Measurements from ENCODE around the gene B4GALT4. TPM values are rescaled to one million over a fixed set of nuclear protein-coding genes. Genes with fewer than 3 reads are reported as not detected.

B4GALT4 gene
- total RNA-seq, 1 donor from 2014 or later: 21.8 TPM

GRCh38 chr3:119221779-119222320 is 18.8 kb downstream of the B4GALT4 start:
- H3K4me3 Mint-ChIP-seq (ENCODE audit: unreplicated experiment): no peak overlapping the region
- no peaks in the 10 kb centered on the region for H3K27me3 Mint-ChIP-seq (ENCODE audit: unreplicated experiment)
- H3K4me1 Mint-ChIP-seq (ENCODE audit: unreplicated experiment): no peaks in the 10 kb centered on the region
- no peaks in the 10 kb centered on the region for H3K9me3 Mint-ChIP-seq (ENCODE audit: unreplicated experiment)
- H3K36me3 Mint-ChIP-seq (ENCODE audit: unreplicated experiment): peaks cover 54% of the 10 kb centered on the region
- no peak for TF ChIP-seq CTCF (IDR thresholded peaks at IDR 0.05)
- DNase-seq (ENCODE audit: extremely low spot score, unreplicated experiment): no peak
- no peak overlapping the region for H3K27ac Mint-ChIP-seq (ENCODE audit: unreplicated experiment)

DNA sequence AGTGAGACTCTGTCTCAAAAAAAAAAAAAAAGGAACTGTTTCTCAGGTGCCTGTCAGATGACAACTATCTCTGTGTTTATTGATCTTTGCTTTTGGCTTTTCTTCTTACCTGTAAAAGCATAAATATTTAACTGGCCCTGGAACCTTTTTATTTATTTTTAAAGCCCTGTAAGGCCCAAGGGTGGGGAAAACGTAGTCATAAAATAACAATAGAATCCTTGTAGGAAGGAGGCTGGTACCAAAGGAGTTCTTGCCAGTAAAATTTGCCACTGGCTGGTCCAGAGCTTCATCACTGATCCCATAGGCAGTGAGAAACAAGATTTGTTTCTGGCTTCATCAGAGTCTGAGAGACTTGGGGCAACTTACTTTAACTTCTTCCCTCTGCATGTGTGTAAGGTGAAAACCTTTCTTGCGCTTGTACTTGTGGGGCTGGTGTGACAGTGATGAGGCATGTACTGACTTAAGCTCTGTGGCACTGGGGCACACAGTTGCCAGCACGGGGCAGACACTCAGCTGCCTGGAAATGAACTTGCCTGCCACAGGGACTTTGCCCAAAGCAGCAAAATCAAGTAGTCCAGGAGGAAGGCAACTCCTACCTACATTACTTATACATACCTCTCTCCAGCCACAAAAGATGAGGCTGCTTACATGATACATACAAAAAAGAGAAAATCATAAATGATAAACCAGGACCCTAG is 19.6 kb downstream of the B4GALT4 start:
- Mint-ChIP-seq H3K4me1 (ENCODE audit: unreplicated experiment) (no peaks in the 10 kb centered on the region), H3K4me3 (ENCODE audit: unreplicated experiment) (no peak overlapping the region), H3K27ac (ENCODE audit: unreplicated experiment) (no peak overlapping the region), H3K36me3 (ENCODE audit: unreplicated experiment) (peaks cover 50% of the 10 kb centered on the region), H3K27me3 (ENCODE audit: unreplicated experiment) (no peaks in the 10 kb centered on the region), H3K9me3 (ENCODE audit: unreplicated experiment) (no peaks in the 10 kb centered on the region)
- DNase-seq (ENCODE audit: extremely low spot score, unreplicated experiment): no peak
- TF ChIP-seq CTCF (IDR thresholded peaks at IDR 0.05): no peak

- Mint-ChIP-seq H3K36me3 (ENCODE audit: unreplicated experiment) (peaks cover 58% of the 10 kb centered on the region), H3K4me1 (ENCODE audit: unreplicated experiment) (no peaks in the 10 kb centered on the region), H3K9me3 (ENCODE audit: unreplicated experiment) (no peaks in the 10 kb centered on the region), H3K27ac (ENCODE audit: unreplicated experiment) (no peak overlapping the region), H3K4me3 (ENCODE audit: unreplicated experiment) (no peak overlapping the region), H3K27me3 (ENCODE audit: unreplicated experiment) (no peaks in the 10 kb centered on the region)
- TF ChIP-seq CTCF (IDR thresholded peaks at IDR 0.05): no peak
- DNase-seq (ENCODE audit: extremely low spot score, unreplicated experiment): no peak
Measured at GRCh38 chr3:119220198-119220597, 20.5 kb downstream of the B4GALT4 start.

- TF ChIP-seq CTCF (IDR thresholded peaks at IDR 0.05): no peak
- Mint-ChIP-seq H3K36me3 (ENCODE audit: unreplicated experiment) (peaks cover 62% of the 10 kb centered on the region), H3K4me1 (ENCODE audit: unreplicated experiment) (no peaks in the 10 kb centered on the region), H3K9me3 (ENCODE audit: unreplicated experiment) (no peaks in the 10 kb centered on the region), H3K27me3 (ENCODE audit: unreplicated experiment) (no peaks in the 10 kb centered on the region), H3K27ac (ENCODE audit: unreplicated experiment) (no peak overlapping the region), H3K4me3 (ENCODE audit: unreplicated experiment) (no peak overlapping the region)
- DNase-seq (ENCODE audit: extremely low spot score, unreplicated experiment): no peak
Measured at GRCh38 chr3:119219069-119219468, 21.6 kb downstream of the B4GALT4 start.

DNA sequence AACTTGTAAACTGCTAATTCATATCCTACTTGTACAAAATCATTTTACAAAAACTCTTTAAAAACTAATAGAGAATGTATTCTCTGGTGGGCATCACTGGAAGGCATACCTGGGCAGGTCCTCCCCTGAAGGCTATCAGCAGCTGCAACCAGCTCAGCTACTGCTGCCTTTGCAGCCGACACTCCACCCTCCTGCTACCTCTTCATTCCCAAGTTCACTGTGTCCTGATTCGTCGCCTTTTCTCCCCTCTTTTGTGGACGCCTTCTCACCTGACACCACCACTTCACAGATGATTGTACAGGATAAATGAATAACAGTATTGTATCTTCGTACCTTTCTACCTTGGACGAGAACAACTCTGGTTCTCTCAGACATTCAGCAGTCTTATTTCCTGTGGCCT is 28.9 kb downstream of the B4GALT4 start:
- Mint-ChIP-seq H3K9me3 (ENCODE audit: unreplicated experiment) (no peaks in the 10 kb centered on the region), H3K36me3 (ENCODE audit: unreplicated experiment) (peaks cover 68% of the 10 kb centered on the region), H3K27ac (ENCODE audit: unreplicated experiment) (no peak overlapping the region), H3K4me3 (ENCODE audit: unreplicated experiment) (no peak overlapping the region), H3K4me1 (ENCODE audit: unreplicated experiment) (peaks cover 2% of the 10 kb centered on the region), H3K27me3 (ENCODE audit: unreplicated experiment) (no peaks in the 10 kb centered on the region)
- DNase-seq (ENCODE audit: extremely low spot score, unreplicated experiment): no peak
- TF ChIP-seq CTCF (IDR thresholded peaks at IDR 0.05): no peak
